A673 (cell line): ENCODE results near the gene OR51E2. TPM values are rescaled to one million over a fixed set of nuclear protein-coding genes. Genes with fewer than 3 reads are reported as not detected.
A peak's percentile ranks its signal among the peaks of the same experiment; 100 is the strongest.

ENCODE experiments used
- BruUV-seq: library from RNA; stranded (reverse); fragments of 400-500 nt; replicated peaks from 2 replicates; lab custom pipeline; 2021; lab: Mats Ljungman, UMichigan
- CTCF ChIA-PET: fragments of 300-600 bp; sonication (Branson Sonifier 250); formaldehyde crosslinking; loops from one replicate; lab custom pipeline; 2022; ENCODE audit warnings: antibody characterized with exemption; lab: Charles Lee
- POLR2A ChIA-PET: fragments of 300-600 bp; sonication (Branson Sonifier 250); formaldehyde crosslinking; loops from one replicate; lab custom pipeline; 2022; ENCODE audit warnings: antibody characterized with exemption; ENCODE audit not compliant: low non-redundant PET; lab: Charles Lee
- DNase-seq: peaks from one replicate; pipeline ENCODE4 v3.0.0-alpha.2; 2015; ENCODE audit warnings: low spot score
- H3K27ac ChIP-seq: fragments of 200-600 bp; sonication (generic); 2 replicates; pipeline ENCODE4 v1.5.1; 2016; ENCODE audit warnings: mixed run types, low read depth, mild to moderate bottlenecking, mixed read lengths, antibody characterized with exemption, low read length; ENCODE audit not compliant: poor library complexity, severe bottlenecking
- H3K27me3 ChIP-seq: fragments of 200-600 bp; sonication (generic); replicated peaks from 2 replicates; pipeline ENCODE4 v1.6.1; 2017; ENCODE audit warnings: mixed run types, low read depth, mild to moderate bottlenecking, mixed read lengths, antibody characterized with exemption, low read length; ENCODE audit not compliant: insufficient read depth, poor library complexity
- H3K36me3 ChIP-seq: fragments of 200-600 bp; sonication (generic); 2 replicates; pipeline ENCODE4 v1.6.1; 2016; ENCODE audit warnings: mixed run types, mild to moderate bottlenecking, mixed read lengths, antibody characterized with exemption, low read length; ENCODE audit not compliant: insufficient read depth, poor library complexity, severe bottlenecking
- H3K4me1 ChIP-seq: fragments of 200-600 bp; sonication (generic); 2 replicates; pipeline ENCODE4 v1.6.1; 2017; ENCODE audit warnings: mixed run types, mild to moderate bottlenecking, mixed read lengths, antibody characterized with exemption, low read length; ENCODE audit not compliant: insufficient read depth, poor library complexity, severe bottlenecking
- H3K4me3 ChIP-seq: fragments of 200-600 bp; sonication (generic); 2 replicates; pipeline ENCODE4 v1.5.1; 2016; ENCODE audit warnings: low read depth, mixed run types, mild to moderate bottlenecking, mixed read lengths, low read length; ENCODE audit not compliant: poor library complexity, severe bottlenecking
- H3K9me3 ChIP-seq: fragments of 200-600 bp; sonication (generic); 2 replicates; pipeline ENCODE4 v1.6.1; 2016; ENCODE audit warnings: mixed run types, low read depth, mild to moderate bottlenecking, mixed read lengths, antibody characterized with exemption, low read length; ENCODE audit not compliant: poor library complexity, severe bottlenecking
- CTCF ChIP-seq: fragments of 300-800, 200-600 bp; sonication (generic); conservative IDR thresholded peaks from 2 replicates; pipeline ENCODE4 v1.5.1; 2017; ENCODE audit warnings: low read depth, mild to moderate bottlenecking, antibody characterized with exemption, low read length, moderate library complexity, mixed read lengths
- EZH2 ChIP-seq: fragments of 200-600 bp; sonication (generic); IDR thresholded peaks from 2 replicates; pipeline ENCODE4 v1.6.1; 2017; ENCODE audit warnings: borderline replicate concordance, low read depth, mild to moderate bottlenecking, mixed read lengths, antibody characterized with exemption, low read length; ENCODE audit not compliant: poor library complexity, severe bottlenecking
- intact Hi-C: fragments of 100-400 bp; cut with micrococcal nuclease; formaldehyde crosslinking; loops from one replicate; pipeline ENCODE4 v1.10.0; 2022; ENCODE audit not compliant: unreplicated experiment
- total RNA-seq: library from RNA; stranded (reverse); gene quantifications from 2 replicates; pipeline ENCODE4 v1.2.3, GENCODE V29; 2021

OR51E2 gene
- total RNA-seq, 1 experiment from 2014 or later: not detected

DNA sequence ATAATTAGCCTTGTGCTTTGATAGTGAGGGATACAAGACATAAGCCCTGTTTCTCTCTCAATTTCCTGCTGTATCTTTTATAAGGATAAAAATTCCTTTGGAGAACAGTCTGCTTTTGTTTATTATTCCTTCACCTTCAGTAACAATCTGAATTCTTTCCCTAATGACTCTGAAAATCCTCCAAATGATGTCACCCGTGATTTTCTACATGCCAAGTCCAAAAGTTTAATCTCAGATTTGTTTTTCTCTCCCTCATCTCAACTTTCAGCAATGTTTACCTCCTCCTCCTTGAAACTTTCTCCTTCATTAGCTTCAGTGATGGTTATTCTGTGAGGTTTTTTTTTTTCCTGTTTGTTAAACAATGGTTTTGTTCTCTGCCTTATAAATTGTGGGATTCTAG, 2.2 kb downstream of the OR51E2 start:
- no peak overlapping the region for H3K27ac ChIP-seq
- DNase-seq: no peak
- no peaks in the 10 kb centered on the region for H3K4me1 ChIP-seq
- BruUV-seq: no TSS peak
- TF ChIP-seq EZH2 (no peak), CTCF (no peak)
- ChIA-PET CTCF (no interaction called here), POLR2A (no interaction called here)
- H3K4me3 ChIP-seq: no peak overlapping the region
- intact Hi-C loops: no loop called here
- no peaks in the 10 kb centered on the region for H3K36me3 ChIP-seq
- no peaks in the 10 kb centered on the region for H3K27me3 ChIP-seq
- no peaks in the 10 kb centered on the region for H3K9me3 ChIP-seq

GRCh38 chr11:4684631-4685285, 12.9 kb downstream of the OR51E2 start:
- ChIA-PET CTCF (no interaction called here), POLR2A (no interaction called here)
- H3K36me3 ChIP-seq: no peaks in the 10 kb centered on the region
- no peaks in the 10 kb centered on the region for H3K27me3 ChIP-seq
- H3K4me3 ChIP-seq: no peak overlapping the region
- H3K9me3 ChIP-seq: no peaks in the 10 kb centered on the region
- no peak for TF ChIP-seq CTCF
- no peak for TF ChIP-seq EZH2
- no peak overlapping the region for H3K27ac ChIP-seq
- BruUV-seq: no TSS peak
- H3K4me1 ChIP-seq: peaks cover 12% of the 10 kb centered on the region
- intact Hi-C loops: no loop called here
- no peak for DNase-seq

DNA sequence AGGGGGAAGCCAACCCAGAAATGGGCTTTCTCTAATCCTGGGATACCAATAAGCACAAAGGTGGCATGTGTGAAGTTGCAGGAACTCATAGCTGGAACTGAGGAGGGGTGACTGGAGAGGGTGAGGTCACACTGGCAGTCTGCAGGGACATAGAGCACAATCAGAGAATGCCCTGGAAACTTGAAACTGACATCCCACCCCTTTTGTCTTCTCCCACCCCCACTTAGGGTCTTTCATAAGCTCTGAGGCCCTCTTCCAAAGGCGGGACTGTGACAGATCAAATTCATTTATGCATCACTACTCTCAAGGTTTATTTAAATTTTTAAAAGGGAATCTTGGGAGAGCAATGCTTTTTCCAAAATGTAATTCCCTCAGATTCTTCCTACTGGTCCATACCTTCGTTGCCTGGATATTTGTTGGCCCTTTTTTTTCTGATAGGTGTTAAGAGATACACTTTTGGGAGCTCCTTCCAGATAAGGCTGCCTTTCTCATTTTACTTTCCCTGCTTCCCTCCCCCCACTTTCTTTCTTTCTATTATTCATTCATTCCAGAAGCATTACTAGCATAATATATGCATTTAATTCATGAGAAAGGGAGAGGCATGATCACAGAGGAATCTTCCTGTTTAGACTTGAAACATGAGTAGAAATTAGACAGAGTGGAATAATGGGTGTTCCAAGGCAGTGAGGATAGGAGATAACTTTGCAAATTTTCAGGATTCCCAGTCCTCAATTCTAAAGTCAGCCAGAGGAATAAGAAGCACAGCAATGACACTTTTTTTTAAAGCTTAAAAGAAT, 14.8 kb downstream of the OR51E2 start:
- no peak for TF ChIP-seq CTCF
- TF ChIP-seq EZH2: no peak
- Histone ChIP-seq H3K4me3 (no peak overlapping the region), H3K27ac (no peak overlapping the region), H3K4me1 (peaks cover 20% of the 10 kb centered on the region), H3K36me3 (no peaks in the 10 kb centered on the region), H3K9me3 (no peaks in the 10 kb centered on the region), H3K27me3 (no peaks in the 10 kb centered on the region)
- POLR2A ChIA-PET: no interaction called here
- intact Hi-C loops: no loop called here
- CTCF ChIA-PET: no interaction called here
- peak; percentile 22 for DNase-seq
- BruUV-seq: no TSS peak
